Activated naive CD8-positive, alpha-beta T cell treated with anti-CD3 and anti-CD28 coated beads, Interleukin-2, amount 10 ng/mL, durations not matched to agents 7 days and 5 days (primary cell): ENCODE results near the gene CENPP. TPM values are rescaled to one million over a fixed set of nuclear protein-coding genes. Genes with fewer than 3 reads are reported as not detected.

Source experiments
- ATAC-seq: fragments of 150-1000 bp; cut with Tn5 transposase; one replicate; pipeline ENCODE4 v1.10.0; 2021; ENCODE audit warnings: low read depth, moderate library complexity
- POLR2A ChIA-PET: fragments of 350-600 bp; sonication (Branson Sonifier 250); formaldehyde crosslinking; loops from one replicate; lab custom pipeline; 2021; ENCODE audit warnings: antibody characterized with exemption; lab: Charles Lee
- DNase-seq: peaks from one replicate; pipeline ENCODE4 v3.0.0; 2021
- H3K27ac Mint-ChIP-seq: one replicate; pipeline ENCODE4 v1.8.0; 2022; ENCODE audit warnings: mild to moderate bottlenecking, mixed read lengths
- H3K27me3 Mint-ChIP-seq: one replicate; pipeline ENCODE4 v1.8.0; 2022; ENCODE audit warnings: mild to moderate bottlenecking, moderate library complexity, mixed read lengths
- H3K36me3 Mint-ChIP-seq: one replicate; pipeline ENCODE4 v1.8.0; 2021; ENCODE audit warnings: mild to moderate bottlenecking, mixed read lengths
- H3K4me1 Mint-ChIP-seq: one replicate; pipeline ENCODE4 v1.8.0; 2021; ENCODE audit warnings: mixed read lengths
- H3K4me3 Mint-ChIP-seq: one replicate; pipeline ENCODE4 v1.8.0; 2022; ENCODE audit warnings: mild to moderate bottlenecking, moderate library complexity, mixed read lengths
- H3K9me3 Mint-ChIP-seq: one replicate; pipeline ENCODE4 v1.8.0; 2021; ENCODE audit warnings: mixed read lengths
- total RNA-seq, 2 experiments: library from RNA; stranded (reverse); gene quantifications; one replicate each; pipeline ENCODE4 v1.2.3, GENCODE V29; 2021

CENPP gene
- total RNA-seq, 2 experiments from 2014 or later, result 19.6 to 20.6 TPM

- H3K9me3 Mint-ChIP-seq, result no peaks in the 10 kb centered on the region
- H3K4me1 Mint-ChIP-seq, result peaks cover 2% of the 10 kb centered on the region
- DNase-seq (no peak), ATAC-seq (no peak)
- no peak overlapping the region for H3K4me3 Mint-ChIP-seq
- no peak overlapping the region for H3K27ac Mint-ChIP-seq
- POLR2A ChIA-PET, result no interaction called here
- no peaks in the 10 kb centered on the region for H3K27me3 Mint-ChIP-seq
- peaks cover 4% of the 10 kb centered on the region for H3K36me3 Mint-ChIP-seq
Observed at GRCh38 chr9:92425474-92425873, 99.7 kb downstream of the CENPP start.

DNA sequence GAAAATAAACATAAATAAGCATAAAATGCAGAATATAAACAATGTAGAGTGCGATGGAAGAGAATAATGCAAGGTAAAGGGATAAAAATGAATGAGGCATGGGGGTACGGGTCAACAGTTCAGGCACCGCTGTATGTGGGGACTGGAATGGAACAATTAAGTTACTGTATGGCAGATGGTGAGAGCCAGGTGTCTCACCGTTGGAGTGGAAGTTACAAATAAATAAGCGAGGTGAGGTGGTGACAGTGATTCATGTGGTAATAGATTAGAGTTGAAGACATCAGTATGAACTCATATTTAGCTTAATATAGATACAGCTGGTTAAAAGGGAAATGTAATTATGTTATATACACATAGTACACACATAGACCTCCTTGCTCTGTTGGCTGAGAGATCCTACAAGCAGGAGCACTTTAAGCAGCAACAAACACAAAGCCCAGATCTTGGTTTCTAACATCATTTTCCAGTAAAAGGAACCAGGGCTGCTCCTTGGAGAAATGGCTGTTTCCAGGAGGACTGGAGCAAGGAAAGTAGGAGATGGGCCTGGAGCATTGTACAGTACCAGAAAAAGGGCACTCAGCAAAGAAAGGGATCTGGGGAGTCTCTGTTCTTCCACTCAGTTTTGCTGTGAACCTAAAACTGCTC is 100.9 kb downstream of the CENPP start:
- H3K4me1 Mint-ChIP-seq, result peaks cover 2% of the 10 kb centered on the region
- H3K36me3 Mint-ChIP-seq, result peaks cover 5% of the 10 kb centered on the region
- no peaks in the 10 kb centered on the region for H3K27me3 Mint-ChIP-seq
- no peak overlapping the region for H3K4me3 Mint-ChIP-seq
- POLR2A ChIA-PET, result no interaction called here
- no peak overlapping the region for H3K27ac Mint-ChIP-seq
- ATAC-seq (no peak), DNase-seq (no peak)
- no peaks in the 10 kb centered on the region for H3K9me3 Mint-ChIP-seq

- DNase-seq, result no peak
- Mint-ChIP-seq H3K9me3 (no peaks in the 10 kb centered on the region), H3K27ac (no peak overlapping the region), H3K4me1 (no peaks in the 10 kb centered on the region), H3K36me3 (peaks cover 6% of the 10 kb centered on the region), H3K4me3 (no peak overlapping the region), H3K27me3 (no peaks in the 10 kb centered on the region)
- ATAC-seq, result no peak
- POLR2A ChIA-PET, result no interaction called here
Observed at GRCh38 chr9:92429836-92430235, 104.1 kb downstream of the CENPP start.

- ATAC-seq (no peak), DNase-seq (no peak)
- Mint-ChIP-seq H3K27me3 (no peaks in the 10 kb centered on the region), H3K4me3 (no peak overlapping the region), H3K36me3 (peaks cover 6% of the 10 kb centered on the region), H3K9me3 (no peaks in the 10 kb centered on the region), H3K27ac (no peak overlapping the region), H3K4me1 (no peaks in the 10 kb centered on the region)
- POLR2A ChIA-PET, result no interaction called here
Observed at GRCh38 chr9:92432350-92432749, 106.6 kb downstream of the CENPP start.

DNA sequence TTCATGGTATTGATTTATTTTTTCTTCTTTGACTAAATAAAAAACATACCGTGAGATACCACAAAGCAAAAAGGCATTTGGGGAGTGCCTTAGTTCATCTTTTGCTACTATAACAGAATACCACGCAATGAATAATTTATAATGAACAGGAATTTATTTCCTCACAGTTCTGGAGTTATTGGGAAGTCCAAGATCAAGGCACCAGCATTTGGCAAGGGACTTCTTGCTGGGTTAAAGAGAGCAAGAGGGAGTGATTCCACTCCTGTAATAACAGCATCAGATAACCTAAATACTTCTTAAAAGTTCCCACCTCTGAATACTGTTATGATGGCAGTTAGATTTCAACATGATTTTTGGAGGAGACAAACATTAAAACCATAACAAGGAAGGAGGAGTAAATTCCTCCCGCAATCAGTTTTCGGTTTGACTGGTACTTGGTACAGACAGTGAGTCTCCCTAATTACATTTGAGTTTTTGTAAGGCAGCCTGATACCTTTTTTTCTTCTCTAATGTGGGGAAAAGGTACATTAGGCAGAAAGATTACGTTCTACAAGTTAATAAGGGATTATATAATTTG is 107.3 kb downstream of the CENPP start:
- Mint-ChIP-seq H3K27ac (no peak overlapping the region), H3K9me3 (no peaks in the 10 kb centered on the region), H3K27me3 (no peaks in the 10 kb centered on the region), H3K4me3 (no peak overlapping the region), H3K36me3 (peaks cover 6% of the 10 kb centered on the region), H3K4me1 (no peaks in the 10 kb centered on the region)
- POLR2A ChIA-PET, result no interaction called here
- ATAC-seq, result no peak
- no peak for DNase-seq

GRCh38 chr9:92435263-92435662 is 109.5 kb downstream of the CENPP start:
- POLR2A ChIA-PET, result no interaction called here
- DNase-seq (no peak), ATAC-seq (no peak)
- no peak overlapping the region for H3K27ac Mint-ChIP-seq
- H3K9me3 Mint-ChIP-seq, result no peaks in the 10 kb centered on the region
- no peak overlapping the region for H3K4me3 Mint-ChIP-seq
- peaks cover 5% of the 10 kb centered on the region for H3K36me3 Mint-ChIP-seq
- H3K27me3 Mint-ChIP-seq, result no peaks in the 10 kb centered on the region
- peaks cover 5% of the 10 kb centered on the region for H3K4me1 Mint-ChIP-seq

DNA sequence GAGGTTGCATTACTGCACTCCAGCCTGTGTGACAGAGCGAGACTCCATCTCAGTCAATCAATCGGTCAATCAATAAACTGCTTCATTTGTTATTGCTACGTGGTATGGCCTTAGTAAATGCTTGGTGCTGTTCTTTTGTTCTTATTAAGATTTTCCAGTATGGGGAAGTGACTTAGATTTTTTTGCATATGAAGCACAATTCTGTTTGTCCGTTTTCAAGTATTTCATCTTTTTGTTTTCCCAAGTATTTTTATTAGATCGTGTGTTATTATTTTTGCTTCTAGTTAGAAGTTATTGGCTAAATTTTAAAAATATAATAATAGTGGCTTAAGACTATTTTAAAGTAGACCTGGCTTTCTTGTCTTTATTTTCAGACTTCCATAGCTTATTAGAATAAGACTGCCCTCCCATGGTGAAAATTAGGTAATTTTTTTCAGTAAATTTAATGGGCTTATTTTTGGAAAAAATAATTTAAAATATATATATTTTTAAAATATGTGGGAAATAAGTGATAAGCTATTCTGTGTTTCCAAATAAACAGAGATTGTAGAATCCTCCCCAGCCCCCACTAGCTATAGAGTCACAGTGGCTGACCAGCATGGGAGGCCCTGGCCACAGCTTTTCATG is 113.3 kb downstream of the CENPP start:
- DNase-seq (no peak), ATAC-seq (no peak)
- POLR2A ChIA-PET, result interaction anchor here (1.0 kb wide), 1 partner anchor 113 kb away, joined by 4 read pairs; the partner anchor contains the start of gene CENPP
- H3K4me3 Mint-ChIP-seq, result no peak overlapping the region
- H3K4me1 Mint-ChIP-seq, result peaks cover 9% of the 10 kb centered on the region
- no peaks in the 10 kb centered on the region for H3K27me3 Mint-ChIP-seq
- peaks cover 2% of the 10 kb centered on the region for H3K36me3 Mint-ChIP-seq
- H3K9me3 Mint-ChIP-seq, result no peaks in the 10 kb centered on the region
- no peak overlapping the region for H3K27ac Mint-ChIP-seq

DNA sequence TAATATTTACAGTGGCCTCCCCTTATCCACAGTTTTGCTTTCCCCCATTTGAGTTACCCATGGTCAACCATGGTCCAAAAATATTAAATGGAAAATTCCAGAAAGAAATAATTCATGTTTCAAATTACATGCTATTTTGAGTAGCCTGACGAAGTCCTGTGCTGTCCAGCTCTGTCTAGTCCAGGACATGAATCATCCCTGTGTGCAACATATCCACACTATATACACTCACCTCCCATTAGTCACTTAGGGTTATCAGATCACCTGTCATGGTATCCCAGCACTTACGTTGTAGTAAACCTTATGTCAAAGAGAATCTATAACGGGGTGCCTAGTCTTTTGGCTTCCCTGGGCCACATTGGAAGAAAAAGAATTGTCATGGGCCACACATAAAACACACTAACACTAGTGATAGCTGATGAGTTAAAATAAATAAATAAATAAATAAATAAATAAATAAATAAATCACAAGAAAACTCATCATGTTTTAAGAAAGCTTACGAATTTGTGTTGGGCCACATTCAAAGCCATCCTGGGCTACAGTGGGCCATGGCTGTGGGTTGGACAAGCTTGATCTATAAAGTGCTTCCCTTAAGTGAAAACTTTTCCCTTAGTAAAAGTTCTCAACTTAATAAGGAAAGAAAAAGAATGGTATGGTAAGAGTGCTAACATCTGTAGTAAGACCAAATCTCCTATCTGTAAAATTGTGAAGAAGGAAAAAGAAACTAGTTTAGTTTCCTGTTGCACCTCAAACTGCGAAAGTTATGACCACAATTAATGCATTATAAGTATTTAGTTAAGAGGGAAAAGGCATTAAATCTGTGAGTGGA is 114.4 kb downstream of the CENPP start:
- Mint-ChIP-seq H3K36me3 (no peaks in the 10 kb centered on the region), H3K4me3 (peak overlapping the region; percentile 37), H3K27me3 (no peaks in the 10 kb centered on the region), H3K9me3 (no peaks in the 10 kb centered on the region), H3K27ac (peak overlapping the region; percentile 7), H3K4me1 (peaks cover 9% of the 10 kb centered on the region)
- ATAC-seq (no peak), DNase-seq (no peak)
- POLR2A ChIA-PET, result no interaction called here

DNA sequence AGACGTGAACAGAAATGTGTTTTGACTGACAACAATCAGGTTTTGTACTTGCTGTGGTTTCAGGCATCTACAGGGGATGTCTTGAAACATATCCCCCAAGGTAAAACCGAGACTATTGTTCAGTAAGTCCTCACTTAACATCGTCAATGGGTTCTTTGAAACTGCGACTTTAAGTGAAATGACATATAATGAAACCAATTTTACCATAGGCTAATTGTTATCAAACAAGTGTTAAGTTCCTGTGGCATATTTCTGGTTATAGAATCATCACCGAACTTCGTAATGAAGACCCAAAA is 114.9 kb downstream of the CENPP start:
- ATAC-seq, result no peak
- Mint-ChIP-seq H3K4me1 (peaks cover 9% of the 10 kb centered on the region), H3K9me3 (no peaks in the 10 kb centered on the region), H3K36me3 (no peaks in the 10 kb centered on the region), H3K4me3 (peak overlapping the region; percentile 37), H3K27ac (peak overlapping the region; percentile 7), H3K27me3 (no peaks in the 10 kb centered on the region)
- POLR2A ChIA-PET, result no interaction called here
- no peak for DNase-seq

- Mint-ChIP-seq H3K27ac (no peak overlapping the region), H3K27me3 (no peaks in the 10 kb centered on the region), H3K9me3 (no peaks in the 10 kb centered on the region), H3K36me3 (peaks cover 2% of the 10 kb centered on the region), H3K4me3 (no peak overlapping the region), H3K4me1 (peaks cover 6% of the 10 kb centered on the region)
- ATAC-seq (no peak), DNase-seq (no peak)
- POLR2A ChIA-PET, result interaction anchor here (0.6 kb wide), 1 partner anchor 32 kb away, joined by 3 read pairs; no protein-coding TSS in a partner anchor
Observed at GRCh38 chr9:92444841-92445240, 119.1 kb downstream of the CENPP start.

- no peak overlapping the region for H3K4me3 Mint-ChIP-seq
- no peaks in the 10 kb centered on the region for H3K27me3 Mint-ChIP-seq
- peaks cover 1% of the 10 kb centered on the region for H3K9me3 Mint-ChIP-seq
- H3K27ac Mint-ChIP-seq, result no peak overlapping the region
- peaks cover 6% of the 10 kb centered on the region for H3K36me3 Mint-ChIP-seq
- H3K4me1 Mint-ChIP-seq, result no peaks in the 10 kb centered on the region
- POLR2A ChIA-PET, result no interaction called here
- DNase-seq (no peak), ATAC-seq (no peak)
Observed at GRCh38 chr9:92446536-92446935, 120.8 kb downstream of the CENPP start.

GRCh38 chr9:92455217-92455616 is 129.5 kb downstream of the CENPP start:
- POLR2A ChIA-PET, result no interaction called here
- no peak overlapping the region for H3K4me3 Mint-ChIP-seq
- DNase-seq (no peak), ATAC-seq (no peak)
- H3K4me1 Mint-ChIP-seq, result no peaks in the 10 kb centered on the region
- no peaks in the 10 kb centered on the region for H3K27me3 Mint-ChIP-seq
- peaks cover 4% of the 10 kb centered on the region for H3K36me3 Mint-ChIP-seq
- H3K9me3 Mint-ChIP-seq, result no peaks in the 10 kb centered on the region
- no peak overlapping the region for H3K27ac Mint-ChIP-seq

DNA sequence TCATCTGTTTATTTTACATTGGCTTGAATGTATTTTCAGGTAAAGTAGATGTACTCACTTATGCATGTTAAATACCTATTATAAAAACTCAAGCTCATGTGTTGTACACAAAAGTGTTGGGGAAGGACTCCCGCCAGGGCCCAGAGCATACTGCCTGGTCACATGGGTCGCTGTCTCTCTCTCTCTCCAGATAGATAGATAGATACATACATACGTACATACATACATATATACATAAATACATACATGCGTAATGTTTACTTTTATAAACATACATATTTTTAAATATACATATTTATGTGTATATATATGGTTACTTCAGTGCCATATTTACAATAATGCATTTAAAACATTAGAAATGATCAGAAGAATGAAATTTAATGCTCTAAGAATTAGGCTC is 131.8 kb downstream of the CENPP start:
- H3K4me1 Mint-ChIP-seq, result no peaks in the 10 kb centered on the region
- POLR2A ChIA-PET, result no interaction called here
- H3K36me3 Mint-ChIP-seq, result peaks cover 3% of the 10 kb centered on the region
- no peaks in the 10 kb centered on the region for H3K27me3 Mint-ChIP-seq
- no peaks in the 10 kb centered on the region for H3K9me3 Mint-ChIP-seq
- ATAC-seq, result no peak
- no peak for DNase-seq
- H3K4me3 Mint-ChIP-seq, result no peak overlapping the region
- no peak overlapping the region for H3K27ac Mint-ChIP-seq
